MM.1S (cell line): ENCODE measurements around the gene SLCO4A1.
A peak's percentile ranks its signal among the peaks of the same experiment; 100 is the strongest.

Source experiments
- DNase-seq: peaks from one replicate; pipeline ENCODE4 v3.0.0-alpha.2; 2015
- H2AFZ ChIP-seq: fragments of 300-600 bp; sonication (generic); 2 replicates; pipeline ENCODE4 v1.6.0; 2016; ENCODE audit warnings: antibody characterized with exemption, low read length
- H3F3A ChIP-seq: fragments of 300-600 bp; sonication (generic); 2 replicates; pipeline ENCODE4 v1.6.1; 2016; ENCODE audit warnings: mild to moderate bottlenecking, antibody characterized with exemption, low read length, moderate library complexity, mixed read lengths; ENCODE audit not compliant: insufficient read depth
- H3K27ac ChIP-seq: fragments of 300-600 bp; sonication (generic); 2 replicates; pipeline ENCODE4 v1.5.1; 2016; ENCODE audit warnings: mild to moderate bottlenecking, low read length
- H3K27me3 ChIP-seq: fragments of 300-600 bp; sonication (generic); replicated peaks from 2 replicates; pipeline ENCODE4 v1.6.0; 2016; ENCODE audit warnings: low read length; ENCODE audit not compliant: insufficient read depth
- H3K36me3 ChIP-seq: fragments of 300-600 bp; sonication (generic); replicated peaks from 2 replicates; pipeline ENCODE4 v1.6.1; 2016; ENCODE audit warnings: mild to moderate bottlenecking, low read length, mixed read lengths; ENCODE audit not compliant: insufficient read depth
- H3K4me1 ChIP-seq: fragments of 300-600 bp; sonication (generic); 2 replicates; pipeline ENCODE4 v1.6.1; 2016; ENCODE audit warnings: low read length, mixed read lengths
- H3K4me2 ChIP-seq: fragments of 300-600 bp; sonication (generic); 2 replicates; pipeline ENCODE4 v1.6.0; 2016; ENCODE audit warnings: low read depth, low read length
- H3K4me3 ChIP-seq: fragments of 300-600 bp; sonication (generic); 2 replicates; pipeline ENCODE4 v1.5.1; 2016; ENCODE audit warnings: low read length, mixed read lengths
- H3K79me2 ChIP-seq: fragments of 300-600 bp; sonication (generic); 2 replicates; pipeline ENCODE4 v1.6.1; 2016; ENCODE audit warnings: mixed run types, low read length, mixed read lengths
- H3K9ac ChIP-seq: fragments of 300-600 bp; sonication (generic); 2 replicates; pipeline ENCODE4 v1.6.1; 2016; ENCODE audit warnings: low read length, mixed read lengths
- H3K9me2 ChIP-seq: fragments of 300-600 bp; sonication (generic); replicated peaks from 2 replicates; pipeline ENCODE4 v1.6.1; 2016; ENCODE audit warnings: mild to moderate bottlenecking, low read length, mixed read lengths; ENCODE audit not compliant: insufficient read depth
- H3K9me3 ChIP-seq: fragments of 300-600 bp; sonication (generic); replicated peaks from 2 replicates; pipeline ENCODE4 v1.6.1; 2016; ENCODE audit warnings: mild to moderate bottlenecking, low read length, mixed read lengths; ENCODE audit not compliant: insufficient read depth
- H4K20me1 ChIP-seq: fragments of 300-600 bp; sonication (generic); 2 replicates; pipeline ENCODE4 v1.6.1; 2016; ENCODE audit warnings: mild to moderate bottlenecking, low read length, moderate library complexity, mixed read lengths; ENCODE audit not compliant: insufficient read depth
- CTCF ChIP-seq: fragments of 300-600 bp; sonication (generic); IDR thresholded peaks from 2 replicates; pipeline ENCODE4 v1.5.1; 2016; ENCODE audit warnings: antibody characterized with exemption, low read length, mixed read lengths
- EZH2 ChIP-seq: fragments of 300-600 bp; sonication (generic); optimal IDR thresholded peaks from 2 replicates; pipeline ENCODE3; 2017; ENCODE audit warnings: low read depth, mild to moderate bottlenecking, antibody characterized with exemption, low read length, mixed read lengths
- EZH2phosphoT487 ChIP-seq: fragments of 300-600 bp; sonication (generic); IDR thresholded peaks from 2 replicates; pipeline ENCODE4 v1.6.1; 2018; ENCODE audit warnings: antibody characterized with exemption, low read length

The SLCO4A1 gene

GRCh38 chr20:62644044-62644795 lies 1.9 kb downstream of the SLCO4A1 start:
- Histone ChIP-seq H3K9me3 (no peaks in the 10 kb centered on the region), H3K79me2 (peaks cover 68% of the 10 kb centered on the region), H4K20me1 (no peaks in the 10 kb centered on the region), H3K4me3 (peak overlapping the region; percentile 77), H3K4me2 (peak overlapping the region; percentile 78), H2AFZ (no peak overlapping the region), H3K27ac (peak overlapping the region; percentile 100; the same call in 1 of the 2 replicates), H3K27me3 (no peaks in the 10 kb centered on the region), H3F3A (peaks cover 41% of the 10 kb centered on the region; the same call in 1 of the 2 replicates), H3K4me1 (peaks cover 61% of the 10 kb centered on the region), H3K36me3 (no peaks in the 10 kb centered on the region), H3K9ac (peak overlapping the region; percentile 91; the same call in 1 of the 2 replicates), H3K9me2 (no peaks in the 10 kb centered on the region)
- no peak for DNase-seq
- no peak for TF ChIP-seq EZH2
- TF ChIP-seq EZH2phosphoT487 = no peak
- no peak for TF ChIP-seq CTCF

GRCh38 chr20:62644802-62645496 lies 2.6 kb downstream of the SLCO4A1 start:
- H3K27me3 ChIP-seq = no peaks in the 10 kb centered on the region
- no peak for DNase-seq
- peaks cover 75% of the 10 kb centered on the region for H3K79me2 ChIP-seq
- H3K9me3 ChIP-seq = no peaks in the 10 kb centered on the region
- H3K4me2 ChIP-seq = peak overlapping the region; percentile 78
- no peaks in the 10 kb centered on the region for H4K20me1 ChIP-seq
- peak overlapping the region; percentile 100; the same call in 1 of the 2 replicates for H3K27ac ChIP-seq
- H3K4me3 ChIP-seq = peak overlapping the region; percentile 20; the same call in 1 of the 2 replicates
- TF ChIP-seq CTCF (no peak), EZH2phosphoT487 (no peak), EZH2 (no peak)
- no peak overlapping the region for H2AFZ ChIP-seq
- H3K9me2 ChIP-seq = no peaks in the 10 kb centered on the region
- H3K4me1 ChIP-seq = peaks cover 68% of the 10 kb centered on the region
- H3F3A ChIP-seq = peaks cover 48% of the 10 kb centered on the region
- no peaks in the 10 kb centered on the region for H3K36me3 ChIP-seq
- peak overlapping the region; percentile 91; the same call in 1 of the 2 replicates for H3K9ac ChIP-seq

- Histone ChIP-seq H2AFZ (no peak overlapping the region), H3K9me3 (no peaks in the 10 kb centered on the region), H3K9me2 (no peaks in the 10 kb centered on the region), H3K4me3 (0 out of 2 replicates have a peak overlapping the region, but pooled peaks have one; percentile 8), H3K27me3 (no peaks in the 10 kb centered on the region), H3K27ac (peak overlapping the region; percentile 100; the same call in 1 of the 2 replicates), H3K4me2 (peak overlapping the region; percentile 49), H3K79me2 (peaks cover 82% of the 10 kb centered on the region), H3K4me1 (peaks cover 75% of the 10 kb centered on the region), H3K9ac (peak overlapping the region; percentile 43; the same call in 1 of the 2 replicates), H4K20me1 (no peaks in the 10 kb centered on the region), H3K36me3 (no peaks in the 10 kb centered on the region), H3F3A (peaks cover 55% of the 10 kb centered on the region)
- no peak for TF ChIP-seq EZH2phosphoT487
- no peak for TF ChIP-seq EZH2
- TF ChIP-seq CTCF = no peak
- DNase-seq = no peak
Measured at GRCh38 chr20:62645613-62646012, 3.3 kb downstream of the SLCO4A1 start.
